ENCODE data around the gene FPR3.

DNA sequence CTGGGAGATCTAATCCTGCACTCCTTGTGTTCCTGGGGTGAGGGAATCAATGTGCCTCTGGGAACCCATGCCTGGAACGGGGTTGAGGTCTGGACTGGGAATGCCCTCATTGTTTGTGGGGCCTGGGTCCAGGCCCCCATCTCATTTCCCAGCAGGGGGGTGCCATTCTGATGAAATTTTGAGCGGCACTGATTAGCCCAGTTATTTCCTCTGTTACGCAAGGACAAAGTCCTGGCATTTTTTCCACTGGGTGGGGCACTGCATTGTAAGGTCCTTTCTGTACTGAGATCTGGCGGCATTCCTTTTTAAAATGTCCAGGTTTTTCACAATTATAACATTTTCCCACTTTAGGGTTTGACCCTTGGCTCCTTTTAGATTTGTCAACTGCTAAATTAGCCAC is 14.8 kb downstream of the FPR3 start:
- TF ChIP-seq POLR2AphosphoS5 (IDR thresholded peaks at IDR 0.05; ENCODE audit: low read depth) (no peak), CREB1 (CRISPR knock-in tag; IDR thresholded peaks at IDR 0.05; ENCODE audit: low read depth) (no peak), EZH2 (IDR thresholded peaks at IDR 0.05; ENCODE audit: low read depth, unreplicated experiment) (no peak), EZH2phosphoT487 (IDR thresholded peaks at IDR 0.05; ENCODE audit: unreplicated experiment) (no peak)
- TF ChIP-seq, protein P1, sequence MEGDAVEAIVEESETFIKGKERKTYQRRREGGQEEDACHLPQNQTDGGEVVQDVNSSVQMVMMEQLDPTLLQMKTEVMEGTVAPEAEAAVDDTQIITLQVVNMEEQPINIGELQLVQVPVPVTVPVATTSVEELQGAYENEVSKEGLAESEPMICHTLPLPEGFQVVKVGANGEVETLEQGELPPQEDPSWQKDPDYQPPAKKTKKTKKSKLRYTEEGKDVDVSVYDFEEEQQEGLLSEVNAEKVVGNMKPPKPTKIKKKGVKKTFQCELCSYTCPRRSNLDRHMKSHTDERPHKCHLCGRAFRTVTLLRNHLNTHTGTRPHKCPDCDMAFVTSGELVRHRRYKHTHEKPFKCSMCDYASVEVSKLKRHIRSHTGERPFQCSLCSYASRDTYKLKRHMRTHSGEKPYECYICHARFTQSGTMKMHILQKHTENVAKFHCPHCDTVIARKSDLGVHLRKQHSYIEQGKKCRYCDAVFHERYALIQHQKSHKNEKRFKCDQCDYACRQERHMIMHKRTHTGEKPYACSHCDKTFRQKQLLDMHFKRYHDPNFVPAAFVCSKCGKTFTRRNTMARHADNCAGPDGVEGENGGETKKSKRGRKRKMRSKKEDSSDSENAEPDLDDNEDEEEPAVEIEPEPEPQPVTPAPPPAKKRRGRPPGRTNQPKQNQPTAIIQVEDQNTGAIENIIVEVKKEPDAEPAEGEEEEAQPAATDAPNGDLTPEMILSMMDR (conservative IDR thresholded peaks at IDR 0.05; ENCODE audit: low read depth in 2 of 2), result no peak
- TF ChIP-seq, protein P2, sequence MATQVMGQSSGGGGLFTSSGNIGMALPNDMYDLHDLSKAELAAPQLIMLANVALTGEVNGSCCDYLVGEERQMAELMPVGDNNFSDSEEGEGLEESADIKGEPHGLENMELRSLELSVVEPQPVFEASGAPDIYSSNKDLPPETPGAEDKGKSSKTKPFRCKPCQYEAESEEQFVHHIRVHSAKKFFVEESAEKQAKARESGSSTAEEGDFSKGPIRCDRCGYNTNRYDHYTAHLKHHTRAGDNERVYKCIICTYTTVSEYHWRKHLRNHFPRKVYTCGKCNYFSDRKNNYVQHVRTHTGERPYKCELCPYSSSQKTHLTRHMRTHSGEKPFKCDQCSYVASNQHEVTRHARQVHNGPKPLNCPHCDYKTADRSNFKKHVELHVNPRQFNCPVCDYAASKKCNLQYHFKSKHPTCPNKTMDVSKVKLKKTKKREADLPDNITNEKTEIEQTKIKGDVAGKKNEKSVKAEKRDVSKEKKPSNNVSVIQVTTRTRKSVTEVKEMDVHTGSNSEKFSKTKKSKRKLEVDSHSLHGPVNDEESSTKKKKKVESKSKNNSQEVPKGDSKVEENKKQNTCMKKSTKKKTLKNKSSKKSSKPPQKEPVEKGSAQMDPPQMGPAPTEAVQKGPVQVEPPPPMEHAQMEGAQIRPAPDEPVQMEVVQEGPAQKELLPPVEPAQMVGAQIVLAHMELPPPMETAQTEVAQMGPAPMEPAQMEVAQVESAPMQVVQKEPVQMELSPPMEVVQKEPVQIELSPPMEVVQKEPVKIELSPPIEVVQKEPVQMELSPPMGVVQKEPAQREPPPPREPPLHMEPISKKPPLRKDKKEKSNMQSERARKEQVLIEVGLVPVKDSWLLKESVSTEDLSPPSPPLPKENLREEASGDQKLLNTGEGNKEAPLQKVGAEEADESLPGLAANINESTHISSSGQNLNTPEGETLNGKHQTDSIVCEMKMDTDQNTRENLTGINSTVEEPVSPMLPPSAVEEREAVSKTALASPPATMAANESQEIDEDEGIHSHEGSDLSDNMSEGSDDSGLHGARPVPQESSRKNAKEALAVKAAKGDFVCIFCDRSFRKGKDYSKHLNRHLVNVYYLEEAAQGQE (IDR thresholded peaks at IDR 0.05; ENCODE audit: unreplicated experiment), result no peak

Data from GM23338 (cell line).